Subcutaneous abdominal adipose tissue (tissue), 5 donors: Measurements from ENCODE around the gene DGKG.

Experiments used
- H3K27ac ChIP-seq: one replicate; pipeline ENCODE4 v1.7.0; 2013; ENCODE audit warnings: low read depth, mild to moderate bottlenecking, inconsistent platforms, low read length, moderate library complexity
- H3K27me3 ChIP-seq, 5 donors: one replicate each; pipeline ENCODE4 v1.7.0; 2013; ENCODE audit warnings: low read length in 5 of 5, inconsistent platforms in 1 of 5; ENCODE audit not compliant: control insufficient read depth in 5 of 5, insufficient read depth in 4 of 5
- H3K36me3 ChIP-seq, 5 donors: one replicate each; pipeline ENCODE4 v1.7.0; 2013; ENCODE audit warnings: low read length in 5 of 5; ENCODE audit not compliant: control insufficient read depth in 5 of 5, insufficient read depth in 5 of 5
- H3K4me1 ChIP-seq, 5 donors: one replicate each; pipeline ENCODE4 v1.7.0; 2013; ENCODE audit warnings: low read length in 5 of 5, mild to moderate bottlenecking in 3 of 5, moderate library complexity in 1 of 5; ENCODE audit not compliant: control insufficient read depth in 5 of 5, insufficient read depth in 5 of 5
- H3K4me3 ChIP-seq, 5 donors: one replicate each; pipeline ENCODE4 v1.7.0; 2013; ENCODE audit warnings: low read length in 5 of 5, low read depth in 1 of 5
- H3K9ac ChIP-seq, 5 donors: one replicate each; pipeline ENCODE4 v1.7.0; 2013; ENCODE audit warnings: low read length in 5 of 5, mild to moderate bottlenecking in 4 of 5, moderate library complexity in 3 of 5
- H3K9me3 ChIP-seq, 5 donors: one replicate each; pipeline ENCODE4 v1.7.0; 2013; ENCODE audit warnings: low read length in 5 of 5; ENCODE audit not compliant: control insufficient read depth in 5 of 5
- donor health status: healthy.
- donor health status: healthy.
- donor health status: healthy.
- donor health status: healthy.
- donor health status: healthy.

The DGKG gene

DNA sequence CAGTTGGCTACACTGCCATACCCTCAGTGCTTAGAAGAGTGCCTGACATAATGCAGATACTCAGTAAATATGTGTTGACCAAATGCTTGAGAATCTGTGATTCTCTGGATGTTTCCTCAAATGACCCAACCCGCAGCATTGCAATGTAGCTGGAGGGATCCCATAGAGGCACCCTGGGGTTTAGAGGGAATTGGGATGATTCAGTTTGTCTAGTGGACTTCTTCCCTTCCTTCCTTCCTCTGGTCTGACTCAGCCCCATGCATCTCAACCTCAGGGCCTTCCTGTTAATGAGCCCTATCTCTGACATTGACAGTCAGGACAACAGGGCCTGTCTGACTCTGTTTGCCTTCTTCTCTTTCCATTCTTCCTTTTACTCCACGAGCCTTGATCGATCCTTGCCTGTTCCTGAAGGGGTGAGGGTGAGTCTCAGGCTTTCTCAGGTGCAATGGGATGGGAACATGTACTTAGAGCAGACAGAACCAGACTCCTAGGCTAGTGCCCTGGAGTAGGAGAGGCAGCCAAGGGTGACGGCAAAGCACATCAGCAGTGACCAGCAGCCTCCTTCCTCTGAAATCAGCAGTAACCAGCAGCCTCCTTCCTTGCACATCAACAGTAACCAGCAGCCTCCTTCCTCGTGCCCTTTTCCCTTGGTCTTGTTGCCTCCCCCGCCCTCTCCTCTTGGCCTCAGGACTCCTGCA, 78.2 kb downstream of the DGKG start:
- peaks cover 0 to 5% (median 0%) of the 10 kb centered on the region in 5 donors for H3K4me1 ChIP-seq
- H3K9ac ChIP-seq: no peak overlapping the region
- no peaks in the 10 kb centered on the region for H3K9me3 ChIP-seq
- no peaks in the 10 kb centered on the region for H3K27me3 ChIP-seq
- H3K27ac ChIP-seq: no peak overlapping the region
- no peaks in the 10 kb centered on the region for H3K36me3 ChIP-seq
- H3K4me3 ChIP-seq: no peak overlapping the region

DNA sequence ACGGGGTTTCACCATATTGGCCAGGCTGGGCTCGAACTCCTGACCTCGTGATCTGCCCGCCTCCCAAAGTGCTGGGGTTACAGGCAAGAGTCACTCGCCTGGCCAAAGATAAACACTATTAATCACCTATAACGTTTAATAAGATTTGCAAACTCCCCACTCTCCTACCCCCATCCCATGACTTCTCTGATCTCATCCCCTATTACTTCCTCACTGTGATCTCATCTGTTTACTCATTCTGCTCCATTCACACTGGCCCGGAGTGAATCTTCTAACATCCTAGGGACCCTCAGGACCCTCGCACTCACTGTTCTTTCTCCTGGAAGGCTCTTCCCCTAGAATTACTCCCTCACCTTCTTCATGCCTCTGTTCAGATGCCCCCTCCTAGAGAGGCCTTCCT, 78.9 kb downstream of the DGKG start:
- no peak overlapping the region for H3K9ac ChIP-seq
- no peak overlapping the region for H3K4me3 ChIP-seq
- H3K9me3 ChIP-seq: no peaks in the 10 kb centered on the region
- H3K36me3 ChIP-seq: no peaks in the 10 kb centered on the region
- H3K27me3 ChIP-seq: peaks cover 0 to 2% (median 0%) of the 10 kb centered on the region in 5 donors
- no peak overlapping the region for H3K27ac ChIP-seq
- peaks cover 0 to 3% (median 0%) of the 10 kb centered on the region in 5 donors for H3K4me1 ChIP-seq

DNA sequence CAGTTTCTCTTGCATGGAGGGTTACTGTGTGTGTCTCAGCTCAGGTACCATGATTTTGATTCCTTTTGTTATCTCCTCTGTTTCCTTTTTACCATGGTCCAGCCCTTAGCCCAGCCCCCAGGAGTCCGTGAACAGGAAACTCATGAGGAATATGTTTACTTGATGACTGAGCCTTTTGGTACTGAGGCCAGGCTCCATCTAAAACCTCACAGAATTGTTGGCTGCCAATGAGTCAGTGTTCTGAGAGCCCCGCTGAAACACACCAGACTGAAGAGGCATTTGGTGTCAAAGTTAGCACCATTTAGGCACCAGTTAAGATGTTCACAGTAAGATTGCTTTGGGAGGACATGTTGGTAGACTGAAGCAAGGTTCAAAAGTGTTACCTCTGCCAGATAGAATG, 80.9 kb downstream of the DGKG start:
- no peak overlapping the region for H3K4me3 ChIP-seq
- no peaks in the 10 kb centered on the region for H3K9me3 ChIP-seq
- H3K4me1 ChIP-seq: no peaks in the 10 kb centered on the region
- no peaks in the 10 kb centered on the region for H3K36me3 ChIP-seq
- no peak overlapping the region for H3K9ac ChIP-seq
- peaks cover 0 to 8% (median 0%) of the 10 kb centered on the region in 5 donors for H3K27me3 ChIP-seq
- H3K27ac ChIP-seq: no peak overlapping the region

DNA sequence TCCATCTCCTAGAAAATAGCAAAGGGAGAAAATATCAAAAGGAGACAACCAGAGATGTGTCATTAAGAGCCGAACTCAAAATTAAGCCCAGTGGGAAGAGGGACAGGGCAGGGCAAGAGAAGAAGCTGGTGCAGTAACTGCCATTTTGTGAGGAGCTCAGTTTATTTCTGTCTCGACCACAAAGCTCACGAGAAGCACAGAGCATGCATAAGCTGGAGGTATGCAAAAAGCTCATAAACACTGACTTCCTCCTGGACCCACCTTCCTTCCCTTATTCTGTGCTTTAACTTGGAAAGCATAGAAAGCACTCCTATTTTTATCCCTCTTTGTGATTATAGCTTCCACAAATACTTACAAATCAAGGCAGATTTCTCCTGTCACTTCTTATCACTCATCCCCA, 81.3 kb downstream of the DGKG start:
- Histone ChIP-seq H3K4me1 (no peaks in the 10 kb centered on the region), H3K27ac (no peak overlapping the region), H3K9ac (no peak overlapping the region), H3K27me3 (peaks cover 0 to 8% (median 0%) of the 10 kb centered on the region in 5 donors), H3K36me3 (no peaks in the 10 kb centered on the region), H3K9me3 (no peaks in the 10 kb centered on the region), H3K4me3 (no peak overlapping the region)

DNA sequence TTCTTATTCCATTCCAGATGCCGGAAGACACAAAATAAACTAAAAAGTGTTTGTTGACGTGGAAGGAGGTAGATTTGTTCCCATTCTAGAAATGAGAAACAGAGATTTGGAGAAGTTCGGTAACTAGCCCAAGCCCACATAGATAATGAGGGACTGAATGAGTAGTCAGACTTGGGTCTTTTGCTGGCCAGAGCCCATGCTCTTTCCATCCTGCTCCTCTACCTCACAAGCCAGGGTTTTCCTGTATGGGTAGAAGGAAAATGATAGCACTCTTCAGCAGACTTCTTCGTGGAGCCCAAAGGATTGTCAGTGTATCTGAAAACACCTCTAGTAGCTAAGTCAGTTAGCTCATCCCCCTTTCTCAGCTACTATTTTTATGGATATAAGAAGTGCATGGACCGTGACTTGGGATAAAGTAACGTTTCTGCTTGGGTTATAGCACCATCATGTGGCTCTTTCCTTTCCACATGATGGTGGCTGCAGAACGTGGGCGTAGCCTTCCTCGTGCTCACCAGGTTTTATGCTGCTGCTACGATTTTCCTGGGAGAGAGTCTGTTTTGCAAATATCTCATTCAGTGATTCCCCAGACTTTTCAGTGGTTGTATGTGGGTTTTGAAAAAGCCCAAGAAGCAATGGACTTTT, 84.6 kb downstream of the DGKG start:
- H3K27me3 ChIP-seq: peaks cover 0 to 8% (median 0%) of the 10 kb centered on the region in 5 donors
- H3K4me3 ChIP-seq: no peak overlapping the region
- no peaks in the 10 kb centered on the region for H3K4me1 ChIP-seq
- H3K9ac ChIP-seq: no peak overlapping the region
- no peak overlapping the region for H3K27ac ChIP-seq
- H3K36me3 ChIP-seq: no peaks in the 10 kb centered on the region
- no peaks in the 10 kb centered on the region for H3K9me3 ChIP-seq

DNA sequence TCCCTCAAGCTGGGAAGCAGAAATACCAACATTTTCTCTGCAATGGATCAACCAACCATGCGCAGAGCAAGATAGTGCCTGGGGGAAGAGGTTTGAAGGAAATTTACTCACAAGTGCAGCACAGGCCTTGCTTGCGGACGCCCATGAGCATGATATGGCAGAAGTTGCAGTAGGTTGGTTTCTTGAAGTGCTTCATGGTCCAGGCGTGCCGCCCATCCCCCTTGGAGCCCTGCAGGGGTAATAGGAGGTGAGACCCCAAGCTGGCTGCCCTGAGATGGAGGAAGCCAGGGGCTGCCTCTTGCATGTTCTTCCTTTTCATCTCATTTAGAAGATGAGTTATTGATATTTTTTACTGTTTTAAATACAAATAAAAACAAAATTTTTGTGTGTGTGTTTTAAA, 86.6 kb downstream of the DGKG start:
- H3K27ac ChIP-seq: no peak overlapping the region
- no peaks in the 10 kb centered on the region for H3K4me1 ChIP-seq
- peaks cover 0 to 8% (median 0%) of the 10 kb centered on the region in 5 donors for H3K27me3 ChIP-seq
- no peaks in the 10 kb centered on the region for H3K9me3 ChIP-seq
- no peaks in the 10 kb centered on the region for H3K36me3 ChIP-seq
- no peak overlapping the region for H3K4me3 ChIP-seq
- H3K9ac ChIP-seq: no peak overlapping the region

DNA sequence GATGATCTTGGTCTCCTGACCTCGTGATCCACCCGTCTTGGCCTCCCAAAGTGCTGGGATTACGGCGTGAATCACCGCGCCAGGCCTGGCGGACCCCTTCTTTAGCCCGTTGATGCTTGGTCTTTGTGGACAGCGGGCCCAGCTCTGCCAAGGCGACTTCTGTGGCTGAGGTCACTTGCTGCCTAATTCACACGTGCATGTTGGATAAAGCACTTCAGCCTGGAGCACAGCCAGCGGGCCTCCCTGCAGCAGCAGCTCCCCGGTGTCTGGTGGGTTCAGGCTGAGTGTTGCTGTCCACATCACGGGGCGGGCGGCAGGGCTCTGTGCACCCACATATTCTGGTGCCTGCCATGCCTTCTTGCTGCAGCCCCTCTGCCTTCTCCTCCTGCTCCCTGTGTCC, 88.4 kb downstream of the DGKG start:
- no peak overlapping the region for H3K4me3 ChIP-seq
- H3K9ac ChIP-seq: no peak overlapping the region
- no peaks in the 10 kb centered on the region for H3K4me1 ChIP-seq
- no peak overlapping the region for H3K27ac ChIP-seq
- no peaks in the 10 kb centered on the region for H3K9me3 ChIP-seq
- peaks cover 0 to 8% (median 2%) of the 10 kb centered on the region in 5 donors for H3K27me3 ChIP-seq
- no peaks in the 10 kb centered on the region for H3K36me3 ChIP-seq

DNA sequence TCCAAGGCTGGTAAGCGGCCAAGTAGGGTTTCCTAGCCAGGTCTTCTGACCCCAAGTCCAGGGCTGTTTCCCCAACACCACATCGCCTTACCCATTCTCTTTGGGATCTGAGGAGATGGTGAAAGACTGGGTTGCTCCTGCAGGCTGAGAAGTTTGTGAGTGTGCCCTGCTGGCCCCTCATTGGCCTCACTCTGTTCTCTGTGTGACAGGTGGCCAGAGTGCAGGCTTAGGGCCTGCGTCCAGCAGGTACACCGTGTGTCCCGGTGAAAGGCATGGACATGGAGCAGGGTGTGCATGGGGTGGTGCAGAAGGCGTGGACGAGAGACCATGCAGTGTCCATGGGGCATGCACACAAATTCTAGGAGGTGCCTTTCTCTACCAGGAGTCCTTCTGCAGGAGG, 91.3 kb downstream of the DGKG start:
- Histone ChIP-seq H3K4me3 (no peak overlapping the region), H3K27ac (no peak overlapping the region), H3K4me1 (no peaks in the 10 kb centered on the region), H3K9ac (no peak overlapping the region), H3K36me3 (no peaks in the 10 kb centered on the region), H3K9me3 (no peaks in the 10 kb centered on the region), H3K27me3 (peaks cover 0 to 12% (median 0%) of the 10 kb centered on the region in 5 donors)

DNA sequence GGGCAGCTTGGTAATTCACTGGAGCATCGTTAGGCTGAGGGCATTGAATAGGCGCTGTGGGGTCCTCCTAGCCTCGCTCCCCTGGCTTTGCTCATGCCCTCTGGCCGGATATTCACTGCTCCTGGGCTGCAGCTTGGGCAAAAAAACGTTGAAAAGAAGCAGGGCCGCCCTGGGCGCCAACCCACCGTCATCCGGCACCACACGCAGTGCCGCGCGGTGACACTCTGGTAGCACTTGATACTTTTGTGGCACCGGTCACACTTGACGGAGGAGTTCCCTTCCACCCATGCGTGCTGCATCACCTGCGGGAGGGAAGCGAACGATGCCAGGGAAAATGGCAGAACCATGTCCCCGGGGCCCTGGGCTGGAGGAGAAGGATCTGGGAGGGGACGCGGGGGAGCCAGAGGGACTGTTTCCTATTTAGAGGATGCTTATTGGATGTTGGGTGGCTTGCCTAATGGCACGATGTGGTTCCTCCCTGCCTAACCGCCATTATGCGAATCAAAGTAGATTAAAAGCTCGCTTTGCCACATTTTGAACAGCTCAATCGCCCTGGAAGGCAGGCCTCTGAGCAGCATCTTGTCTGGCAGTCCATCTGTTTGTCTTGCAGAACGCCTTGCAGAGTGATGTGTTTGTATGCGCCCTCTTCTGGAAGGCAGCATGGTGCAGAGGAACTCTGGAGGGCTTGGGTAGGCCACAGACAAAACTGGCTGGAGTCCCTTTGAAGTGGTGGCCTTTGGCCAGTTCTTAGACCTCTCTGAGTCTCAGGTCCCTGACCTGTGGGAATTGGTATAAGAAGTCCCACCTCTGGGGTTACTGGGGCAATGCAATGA, 93.2 kb downstream of the DGKG start:
- no peaks in the 10 kb centered on the region for H3K4me1 ChIP-seq
- H3K9ac ChIP-seq: no peak overlapping the region
- H3K27ac ChIP-seq: no peak overlapping the region
- peaks cover 0 to 12% (median 0%) of the 10 kb centered on the region in 5 donors for H3K27me3 ChIP-seq
- no peaks in the 10 kb centered on the region for H3K36me3 ChIP-seq
- no peak overlapping the region for H3K4me3 ChIP-seq
- H3K9me3 ChIP-seq: no peaks in the 10 kb centered on the region

DNA sequence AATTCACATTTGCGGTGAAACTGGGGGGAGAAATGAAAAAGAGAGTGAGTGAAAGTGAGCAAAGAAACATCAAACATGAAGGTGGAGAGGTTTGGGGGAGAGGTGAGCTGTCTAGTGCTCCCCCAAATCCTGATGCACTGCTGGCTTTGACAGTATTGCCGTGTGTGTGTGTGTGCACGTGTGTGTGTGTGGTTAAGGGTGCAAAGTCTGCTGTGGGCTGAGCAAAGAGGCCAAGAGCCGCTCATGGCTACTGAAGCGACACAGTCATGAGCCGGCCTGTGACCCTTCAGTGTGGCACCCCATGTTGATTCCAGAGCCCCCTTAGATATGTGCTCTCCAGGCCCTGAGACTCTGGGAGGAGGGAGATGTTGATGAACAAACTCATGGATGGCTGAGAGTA, 94.3 kb downstream of the DGKG start:
- no peak overlapping the region for H3K27ac ChIP-seq
- H3K9ac ChIP-seq: no peak overlapping the region
- H3K4me3 ChIP-seq: no peak overlapping the region
- no peaks in the 10 kb centered on the region for H3K36me3 ChIP-seq
- no peaks in the 10 kb centered on the region for H3K4me1 ChIP-seq
- H3K27me3 ChIP-seq: peaks cover 0 to 12% (median 0%) of the 10 kb centered on the region in 5 donors
- H3K9me3 ChIP-seq: no peaks in the 10 kb centered on the region
